Globus pallidus (tissue), 1 donor: Measurements from ENCODE around the gene LYRM1.
A peak's percentile ranks its signal among the peaks of the same experiment; 100 is the strongest.

Experiments
- DNase-seq: peaks from one replicate; pipeline ENCODE4 v3.0.0-alpha.2; 2015; ENCODE audit warnings: low spot score

Gene LYRM1

GRCh38 chr16:20871941-20872815 lies 28.4 kb upstream of the LYRM1 start:
- no peak for DNase-seq

DNA sequence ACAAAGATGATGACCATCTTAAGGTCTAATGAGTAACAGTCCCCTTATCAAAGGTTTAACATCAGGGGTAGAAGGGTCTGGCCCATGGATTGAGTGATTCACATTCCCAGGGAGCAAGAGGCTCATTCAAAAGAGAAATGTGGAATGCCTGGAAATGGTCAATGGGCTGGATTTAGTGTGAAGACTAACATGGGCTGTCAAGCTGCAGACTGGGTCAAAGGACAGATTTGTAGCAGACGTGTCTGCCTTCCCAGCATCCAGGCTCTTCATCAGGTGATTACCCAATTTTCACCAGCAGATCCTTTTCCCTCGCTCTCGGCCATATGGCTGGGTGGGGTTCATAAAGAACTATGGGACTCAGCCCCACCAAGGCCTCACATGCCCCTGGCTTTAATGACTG lies 27.2 kb upstream of the LYRM1 start:
- DNase-seq = no peak

DNA sequence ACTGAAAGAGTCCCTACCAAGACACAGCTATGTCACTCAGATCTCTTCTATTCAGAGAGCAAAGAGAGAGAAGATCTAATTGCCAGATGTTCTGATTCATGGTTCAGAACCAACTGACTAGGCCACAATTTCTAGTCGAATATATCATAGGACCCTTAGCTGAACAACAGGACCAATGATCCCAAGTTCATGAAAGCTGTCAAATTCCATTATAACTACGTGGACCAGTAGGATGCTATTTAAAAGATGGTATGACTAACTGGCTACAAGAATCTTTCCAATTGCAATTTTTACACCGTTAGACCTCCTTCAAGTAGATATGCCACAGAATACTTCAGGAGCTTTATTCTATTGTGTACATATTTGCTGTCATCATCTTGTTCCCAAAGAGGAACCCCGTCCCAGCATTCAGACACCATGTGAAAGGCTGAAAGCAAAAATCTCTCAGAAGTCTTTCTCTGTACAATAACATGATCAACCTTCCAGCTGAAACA lies 26.4 kb upstream of the LYRM1 start:
- no peak for DNase-seq

- no peak for DNase-seq
Measured at GRCh38 chr16:20875355-20875650, 25.3 kb upstream of the LYRM1 start.

DNA sequence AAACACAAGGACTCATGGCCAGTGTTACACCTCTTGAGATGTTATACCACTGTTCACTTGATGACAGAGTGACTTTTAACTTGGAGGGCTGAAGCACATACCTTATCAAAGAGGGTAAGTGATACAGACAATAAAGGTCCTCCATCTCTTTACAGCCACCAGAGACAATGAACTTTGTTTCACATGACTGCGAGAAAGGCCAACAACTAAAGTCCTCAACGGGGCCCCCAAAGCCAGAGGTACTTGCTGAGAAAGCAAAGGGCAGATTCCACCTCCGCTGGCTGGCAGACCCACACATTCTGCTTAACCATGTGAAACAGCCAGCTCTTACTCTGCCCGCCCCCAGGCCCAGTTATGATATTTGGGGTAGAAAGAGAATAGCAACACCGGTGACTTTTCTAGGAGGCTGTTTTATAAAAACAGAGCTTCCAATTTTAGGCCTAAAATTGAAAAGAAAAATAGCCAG lies 21.9 kb upstream of the LYRM1 start:
- DNase-seq = no peak

- DNase-seq = no peak
Measured at GRCh38 chr16:20879175-20880040, 21.2 kb upstream of the LYRM1 start.

GRCh38 chr16:20880867-20881502 lies 19.6 kb upstream of the LYRM1 start:
- no peak for DNase-seq

DNA sequence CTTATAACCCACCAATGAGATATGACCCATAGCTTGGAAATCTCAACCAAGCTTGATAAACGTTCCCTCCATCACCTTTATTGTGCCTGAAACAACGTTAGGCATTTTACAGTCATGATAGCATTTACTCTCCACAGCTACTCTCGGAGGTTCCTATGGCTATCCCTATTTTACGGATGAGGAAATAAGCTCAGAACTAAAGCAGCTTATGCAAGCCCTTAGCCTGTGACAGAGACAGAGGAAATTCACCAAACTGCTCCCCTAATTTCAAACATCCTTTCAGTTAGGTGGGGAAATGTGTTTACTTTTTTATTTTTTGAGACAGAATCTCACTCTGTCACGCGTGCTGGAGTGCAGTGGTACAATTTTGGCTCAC lies 19.1 kb upstream of the LYRM1 start:
- no peak for DNase-seq

DNA sequence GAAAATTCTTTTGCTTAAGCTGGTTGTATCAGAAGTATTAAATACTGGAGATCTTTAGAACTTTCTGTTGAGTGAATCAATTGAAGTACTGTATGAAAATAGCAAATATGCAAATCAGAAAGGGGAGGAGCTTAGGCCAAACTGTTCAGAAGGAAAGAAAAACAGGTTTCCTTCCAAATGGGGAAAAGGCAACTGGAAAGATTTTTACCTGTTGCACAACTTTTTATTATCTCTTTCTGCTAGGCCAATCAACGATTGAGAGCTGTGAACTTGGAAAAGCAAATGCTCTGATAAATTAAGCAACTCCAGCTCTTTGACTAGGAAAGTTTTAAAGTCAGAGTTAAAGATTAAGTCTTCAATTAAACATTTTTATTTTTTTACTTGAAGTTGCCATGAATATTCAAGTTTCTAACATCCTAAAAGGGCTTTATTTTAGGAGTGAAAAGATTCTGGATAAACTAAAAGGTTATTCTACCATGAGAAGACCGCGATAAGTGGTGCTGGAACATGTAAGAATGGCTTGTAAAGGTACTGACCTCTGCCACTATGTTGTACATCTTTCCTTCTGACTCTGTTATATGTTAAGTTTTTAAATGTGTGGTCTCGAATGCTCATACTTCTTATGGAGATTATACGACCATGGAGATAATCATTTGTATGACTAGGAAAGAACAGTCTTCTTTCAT lies 16.9 kb upstream of the LYRM1 start:
- no peak for DNase-seq

DNA sequence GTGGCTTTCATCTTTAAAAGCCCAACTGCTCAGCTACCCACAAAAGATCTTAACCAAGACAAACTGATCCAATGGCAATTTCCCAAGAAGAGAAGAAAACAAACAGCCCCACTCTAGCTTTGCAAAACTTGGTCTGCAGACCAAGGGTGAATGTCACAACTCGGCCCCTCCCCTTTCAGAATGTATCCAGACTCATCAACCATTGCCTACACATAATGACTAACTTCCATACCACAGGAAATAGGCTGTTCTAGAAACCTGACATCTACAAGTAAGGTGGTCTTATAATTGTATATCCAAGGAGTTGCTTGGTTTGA lies 16.4 kb upstream of the LYRM1 start:
- DNase-seq = no peak

DNA sequence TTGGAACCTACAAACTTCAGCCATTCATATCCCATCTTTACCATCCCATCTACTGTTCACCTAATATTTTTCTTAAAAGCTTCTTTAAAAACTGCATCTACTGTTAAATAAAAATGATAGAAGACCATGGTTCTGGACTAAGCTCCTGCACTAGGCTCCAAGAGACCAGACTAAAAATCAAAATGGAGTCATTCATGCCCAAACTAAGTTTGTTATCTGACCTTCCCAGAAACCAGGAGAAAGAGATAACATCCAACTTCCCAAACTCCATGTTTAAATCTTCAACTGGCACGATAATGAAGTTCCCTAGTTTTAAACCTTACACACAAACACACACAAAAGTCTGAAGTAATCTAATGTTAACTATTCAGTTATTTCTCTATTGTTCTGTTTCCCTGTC lies 14.3 kb upstream of the LYRM1 start:
- DNase-seq = no peak

DNA sequence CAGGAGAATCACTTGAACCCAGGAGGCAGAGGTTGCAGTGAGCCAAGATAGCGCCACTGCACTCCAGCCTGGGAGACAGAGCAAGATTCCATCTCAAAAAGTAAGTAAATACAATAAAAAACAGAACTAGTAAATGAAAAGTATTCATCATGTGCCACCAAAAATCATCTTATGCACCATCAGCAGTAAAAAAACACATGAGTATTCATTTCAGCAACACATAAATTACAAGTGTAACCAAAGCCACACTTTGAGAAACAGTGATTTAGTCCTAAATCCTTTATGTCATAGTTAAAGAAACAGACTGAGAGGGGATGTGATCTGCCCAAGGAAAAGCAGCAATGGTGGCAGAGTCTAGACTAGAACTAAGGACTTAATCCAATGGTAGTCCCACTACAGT lies 13.4 kb upstream of the LYRM1 start:
- DNase-seq = no peak

DNA sequence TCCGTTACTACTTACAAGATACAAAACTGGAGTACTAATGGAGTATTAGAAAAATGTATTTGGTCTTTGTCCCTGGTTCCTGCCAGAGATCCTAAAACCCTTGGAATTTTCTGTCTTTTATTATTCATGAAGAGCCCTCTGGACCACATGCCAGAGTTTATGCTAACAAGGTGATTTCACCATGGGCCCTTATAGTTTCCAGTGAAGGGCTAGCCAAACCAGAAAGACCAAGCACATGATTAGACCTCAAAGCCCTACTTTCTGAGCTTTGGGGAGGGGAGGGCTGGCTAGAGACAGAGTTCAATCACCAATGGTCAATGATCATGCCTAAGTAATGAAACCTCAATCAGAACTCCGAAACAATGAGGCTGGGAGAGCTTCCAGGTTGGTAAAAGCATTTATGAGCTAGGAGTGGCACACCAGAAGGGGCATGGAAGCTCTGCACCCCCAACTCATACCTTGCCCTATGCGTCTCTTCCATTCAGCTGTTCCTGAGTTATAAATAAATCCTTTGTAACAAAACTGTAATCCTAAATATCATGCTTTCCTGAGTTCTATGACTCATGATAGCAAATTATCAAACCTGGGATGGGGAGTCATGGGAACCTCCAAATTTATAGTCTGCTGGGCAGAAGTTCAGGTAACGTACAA lies 10.8 kb upstream of the LYRM1 start:
- no peak for DNase-seq

GRCh38 chr16:20894388-20894787 lies 6.2 kb upstream of the LYRM1 start:
- no peak for DNase-seq

- DNase-seq = no peak
Measured at GRCh38 chr16:20897253-20897897, 3.2 kb upstream of the LYRM1 start.

DNA sequence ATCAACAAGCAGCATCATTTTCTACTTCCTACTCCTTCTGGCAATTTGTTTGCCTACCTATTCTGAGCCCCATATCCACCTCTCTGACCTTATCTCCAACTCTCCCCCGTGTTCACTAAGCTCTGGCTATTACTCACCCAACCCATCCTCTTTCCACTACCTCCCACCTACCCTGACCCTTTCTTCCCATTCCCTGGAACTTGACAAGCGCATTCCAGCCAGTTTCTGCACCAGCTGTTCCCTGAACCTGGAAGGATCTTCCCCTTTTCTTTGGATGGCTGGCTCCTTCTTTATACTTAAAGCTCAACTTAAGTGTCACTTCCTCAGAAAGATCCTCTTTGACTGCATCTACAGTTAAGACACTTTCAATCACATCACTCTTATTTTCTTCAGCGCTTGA lies 2.6 kb upstream of the LYRM1 start:
- no peak for DNase-seq

DNA sequence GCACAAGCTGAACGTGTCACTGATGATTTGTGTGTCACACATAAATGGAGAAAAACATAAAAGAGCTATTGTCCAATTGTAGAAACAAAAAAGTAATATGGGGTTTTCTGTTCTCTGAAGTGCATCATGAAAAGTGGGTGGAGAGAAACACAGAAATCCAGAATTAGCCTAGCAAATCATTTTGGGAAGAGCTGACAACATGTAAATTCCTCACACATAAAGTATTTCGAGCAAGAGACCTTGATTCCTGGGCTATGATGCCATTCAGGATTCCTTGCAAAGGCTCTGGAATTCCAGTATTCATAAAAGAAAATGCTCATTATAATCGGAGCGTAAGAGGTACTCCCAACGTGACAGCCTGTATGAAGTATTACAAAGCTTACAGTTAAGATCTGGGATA lies 1.5 kb upstream of the LYRM1 start:
- DNase-seq = no peak

GRCh38 chr16:20899477-20900298 lies 883 bp upstream of the LYRM1 start:
- DNase-seq = no peak

DNA sequence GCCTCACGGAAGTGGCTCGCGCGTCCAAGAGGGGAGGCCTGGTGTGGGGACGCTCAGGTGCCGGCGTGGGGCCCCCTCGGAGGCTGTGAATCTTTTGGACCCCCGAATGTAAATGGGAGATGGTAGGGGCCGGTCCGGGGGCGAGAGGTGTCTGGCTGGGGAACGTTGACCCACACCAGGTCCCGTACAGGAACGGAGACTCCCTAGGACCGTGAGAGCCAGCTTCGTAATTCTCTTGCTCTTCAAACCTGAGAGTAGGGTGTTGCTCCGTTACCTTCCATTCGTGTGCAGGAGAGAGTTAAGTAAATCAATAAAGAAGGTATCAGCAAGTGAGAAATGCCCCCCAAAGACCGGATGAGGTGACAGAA lies 481 bp downstream of the LYRM1 start:
- no peak for DNase-seq

- peak; percentile 60 for DNase-seq
Measured at GRCh38 chr16:20901436-20902112, 1.0 kb downstream of the LYRM1 start.
